Measurements from ENCODE around the gene NUBP2. TPM values are rescaled to one million over a fixed set of nuclear protein-coding genes. Genes with fewer than 3 reads are reported as not detected.
"Not testable (repeated sequence)": the region's sequence is repeated elsewhere in the genome, so short reads cannot be mapped to it uniquely, and the experiment has no call there.

Gene NUBP2
- total RNA-seq, 1 donor from 2014 or later = 40.7 TPM

- Histone ChIP-seq H3K27me3 (ENCODE audit: control insufficient read depth in 3 of 3, insufficient read depth in 3 of 3, low read length in 3 of 3) (no peaks in the 10 kb centered on the region), H3K4me3 (ENCODE audit: low read length in 3 of 3) (no peak overlapping the region), H3K4me1 (ENCODE audit: control insufficient read depth in 3 of 3, insufficient read depth in 3 of 3, low read length in 3 of 3) (peaks cover 3 to 5% (median 3%) of the 10 kb centered on the region in 3 donors), H3K9ac (ENCODE audit: low read depth in 1 of 3, low read length in 3 of 3) (no peak overlapping the region), H3K27ac (ENCODE audit: low read depth, low read length) (no peak overlapping the region), H3K36me3 (ENCODE audit: control insufficient read depth in 3 of 3, insufficient read depth in 3 of 3, low read length in 3 of 3) (peaks cover 14 to 31% (median 23%) of the 10 kb centered on the region in 3 donors), H3K9me3 (ENCODE audit: control insufficient read depth in 3 of 3, low read length in 3 of 3) (no peaks in the 10 kb centered on the region)
Measured at GRCh38 chr16:1790611-1791255, 8.0 kb downstream of the NUBP2 start.

- H3K9me3 ChIP-seq (ENCODE audit: control insufficient read depth in 3 of 3, low read length in 3 of 3) = no peaks in the 10 kb centered on the region
- no peaks in the 10 kb centered on the region for H3K27me3 ChIP-seq (ENCODE audit: control insufficient read depth in 3 of 3, insufficient read depth in 3 of 3, low read length in 3 of 3)
- H3K36me3 ChIP-seq (ENCODE audit: control insufficient read depth in 3 of 3, insufficient read depth in 3 of 3, low read length in 3 of 3) = peaks cover 14 to 28% (median 22%) of the 10 kb centered on the region in 3 donors
- H3K4me1 ChIP-seq (ENCODE audit: control insufficient read depth in 3 of 3, insufficient read depth in 3 of 3, low read length in 3 of 3) = no peaks in the 10 kb centered on the region
- no peak overlapping the region for H3K27ac ChIP-seq (ENCODE audit: low read depth, low read length)
- H3K9ac ChIP-seq (ENCODE audit: low read depth in 1 of 3, low read length in 3 of 3) = no peak overlapping the region
- H3K4me3 ChIP-seq (ENCODE audit: low read length in 3 of 3) = no peak overlapping the region
Measured at GRCh38 chr16:1791256-1791942, 8.6 kb downstream of the NUBP2 start.

- Histone ChIP-seq H3K27ac (ENCODE audit: low read depth, low read length) (no peak overlapping the region), H3K36me3 (ENCODE audit: control insufficient read depth in 3 of 3, insufficient read depth in 3 of 3, low read length in 3 of 3) (peaks cover 11 to 23% (median 14%) of the 10 kb centered on the region in 3 donors)
Measured at GRCh38 chr16:1791943-1792812, 9.4 kb downstream of the NUBP2 start.

GRCh38 chr16:1792836-1793577, 10.2 kb downstream of the NUBP2 start:
- Histone ChIP-seq H3K4me3 (ENCODE audit: low read length in 3 of 3) (no peak overlapping the region), H3K9ac (ENCODE audit: low read depth in 1 of 3, low read length in 3 of 3) (no peak overlapping the region), H3K27ac (ENCODE audit: low read depth, low read length) (no peak overlapping the region), H3K27me3 (ENCODE audit: control insufficient read depth in 3 of 3, insufficient read depth in 3 of 3, low read length in 3 of 3) (no peaks in the 10 kb centered on the region), H3K36me3 (ENCODE audit: control insufficient read depth in 3 of 3, insufficient read depth in 3 of 3, low read length in 3 of 3) (peaks cover 10 to 17% (median 11%) of the 10 kb centered on the region in 3 donors), H3K4me1 (ENCODE audit: control insufficient read depth in 3 of 3, insufficient read depth in 3 of 3, low read length in 3 of 3) (no peaks in the 10 kb centered on the region), H3K9me3 (ENCODE audit: control insufficient read depth in 3 of 3, low read length in 3 of 3) (no peaks in the 10 kb centered on the region)

More at GRCh38 chr16:1791943-1792812, 9.4 kb downstream of the NUBP2 start:
- H3K27me3 ChIP-seq (ENCODE audit: control insufficient read depth in 3 of 3, insufficient read depth in 3 of 3, low read length in 3 of 3) = no peaks in the 10 kb centered on the region
- no peak overlapping the region for H3K9ac ChIP-seq (ENCODE audit: low read depth in 1 of 3, low read length in 3 of 3)
- H3K4me1 ChIP-seq (ENCODE audit: control insufficient read depth in 3 of 3, insufficient read depth in 3 of 3, low read length in 3 of 3) = no peaks in the 10 kb centered on the region
- H3K9me3 ChIP-seq (ENCODE audit: control insufficient read depth in 3 of 3, low read length in 3 of 3) = no peaks in the 10 kb centered on the region
- H3K4me3 ChIP-seq (ENCODE audit: low read length in 3 of 3) = no peak overlapping the region

- Histone ChIP-seq H3K4me3 (ENCODE audit: low read length in 3 of 3) (no peak within 1 kb of the TSS), H3K4me1 (ENCODE audit: control insufficient read depth in 3 of 3, insufficient read depth in 3 of 3, low read length in 3 of 3) (no peaks in the 10 kb centered on the region), H3K27ac (ENCODE audit: low read depth, low read length) (no peak within 1 kb of the TSS), H3K9me3 (ENCODE audit: control insufficient read depth in 3 of 3, low read length in 3 of 3) (no peaks in the 10 kb centered on the region), H3K36me3 (ENCODE audit: control insufficient read depth in 3 of 3, insufficient read depth in 3 of 3, low read length in 3 of 3) (peaks cover 4 to 11% (median 8%) of the 10 kb centered on the region in 3 donors), H3K9ac (ENCODE audit: low read depth in 1 of 3, low read length in 3 of 3) (peak within 1 kb of the TSS in 1 of 3 donors; percentile 33), H3K27me3 (ENCODE audit: control insufficient read depth in 3 of 3, insufficient read depth in 3 of 3, low read length in 3 of 3) (no peaks in the 10 kb centered on the region)
Measured at GRCh38 chr16:1793578-1794220, 10.9 kb downstream of the NUBP2 start, which contains the start of gene IGFALS. Gene IGFALS, minus strand, starts transcription at chr16:1793705. Its CDS starts 53 bp downstream, at chr16:1793652.

- Histone ChIP-seq H3K9ac (ENCODE audit: low read depth in 1 of 3, low read length in 3 of 3) (peak overlapping the region in 1 of 3 donors; percentile 8), H3K4me1 (ENCODE audit: control insufficient read depth in 3 of 3, insufficient read depth in 3 of 3, low read length in 3 of 3) (no peaks in the 10 kb centered on the region), H3K27me3 (ENCODE audit: control insufficient read depth in 3 of 3, insufficient read depth in 3 of 3, low read length in 3 of 3) (no peaks in the 10 kb centered on the region), H3K9me3 (ENCODE audit: control insufficient read depth in 3 of 3, low read length in 3 of 3) (no peaks in the 10 kb centered on the region), H3K4me3 (ENCODE audit: low read length in 3 of 3) (no peak overlapping the region), H3K27ac (ENCODE audit: low read depth, low read length) (no peak overlapping the region), H3K36me3 (ENCODE audit: control insufficient read depth in 3 of 3, insufficient read depth in 3 of 3, low read length in 3 of 3) (peaks cover 0 to 9% (median 2%) of the 10 kb centered on the region in 3 donors)
Measured at GRCh38 chr16:1794221-1794871, 11.6 kb downstream of the NUBP2 start.

- H3K27ac ChIP-seq (ENCODE audit: low read depth, low read length) = no peak overlapping the region
- H3K27me3 ChIP-seq (ENCODE audit: control insufficient read depth in 3 of 3, insufficient read depth in 3 of 3, low read length in 3 of 3) = no peaks in the 10 kb centered on the region
- peaks cover 0 to 9% (median 2%) of the 10 kb centered on the region in 3 donors for H3K36me3 ChIP-seq (ENCODE audit: control insufficient read depth in 3 of 3, insufficient read depth in 3 of 3, low read length in 3 of 3)
- H3K4me3 ChIP-seq (ENCODE audit: low read length in 3 of 3) = no peak overlapping the region
- no peaks in the 10 kb centered on the region for H3K9me3 ChIP-seq (ENCODE audit: control insufficient read depth in 3 of 3, low read length in 3 of 3)
- no peaks in the 10 kb centered on the region for H3K4me1 ChIP-seq (ENCODE audit: control insufficient read depth in 3 of 3, insufficient read depth in 3 of 3, low read length in 3 of 3)
- H3K9ac ChIP-seq (ENCODE audit: low read depth in 1 of 3, low read length in 3 of 3) = no peak overlapping the region
Measured at GRCh38 chr16:1794908-1795666, 12.3 kb downstream of the NUBP2 start.

GRCh38 chr16:1799263-1799662, 16.5 kb downstream of the NUBP2 start:
- not testable (repeated sequence) for H3K9me3 ChIP-seq (ENCODE audit: control insufficient read depth in 3 of 3, low read length in 3 of 3); H3K27ac ChIP-seq (ENCODE audit: low read depth, low read length); H3K27me3 ChIP-seq (ENCODE audit: control insufficient read depth in 3 of 3, insufficient read depth in 3 of 3, low read length in 3 of 3); H3K36me3 ChIP-seq (ENCODE audit: control insufficient read depth in 3 of 3, insufficient read depth in 3 of 3, low read length in 3 of 3); H3K9ac ChIP-seq (ENCODE audit: low read depth in 1 of 3, low read length in 3 of 3); H3K4me3 ChIP-seq (ENCODE audit: low read length in 3 of 3); H3K4me1 ChIP-seq (ENCODE audit: control insufficient read depth in 3 of 3, insufficient read depth in 3 of 3, low read length in 3 of 3)
